DND-41 (cell line): ENCODE measurements around the gene SH3TC2.

Experiments used
- CTCF ChIP-seq: IDR thresholded peaks from 2 replicates; pipeline ENCODE4 v1.5.1; 2012; ENCODE audit warnings: borderline replicate concordance, low read length, moderate library complexity, mild to moderate bottlenecking; ENCODE audit not compliant: poor library complexity, severe bottlenecking; ENCODE audit errors: extremely low read depth
- EZH2 ChIP-seq: IDR thresholded peaks from 3 replicates; pipeline ENCODE4 v1.6.1; 2012; ENCODE audit warnings: borderline replicate concordance, low read depth, mild to moderate bottlenecking, moderate library complexity, low read length, inconsistent platforms; ENCODE audit not compliant: severe bottlenecking

GRCh38 chr5:149072791-149073190 is 9.9 kb upstream of the SH3TC2 start:
- TF ChIP-seq CTCF (no peak), EZH2 (no peak)
